SK-N-SH (cell line): Measurements from ENCODE around the gene DHPS. TPM values are rescaled to one million over a fixed set of nuclear protein-coding genes. Genes with fewer than 3 reads are reported as not detected.

ENCODE experiments used
- CTCF ChIA-PET: fragments of 300-600, 350-600 bp; formaldehyde crosslinking; extraction: SDS; loops from one replicate; lab custom pipeline; 2021; lab: Yijun Ruan, JAX
- POLR2A ChIA-PET: fragments of 350-600 bp; sonication (Branson Sonifier 250); formaldehyde crosslinking; extraction: SDS; loops from one replicate; lab custom pipeline; 2020; ENCODE audit warnings: antibody characterized with exemption, inconsistent platforms; lab: Yijun Ruan, JAX
- DNase-seq: peaks from one replicate; pipeline ENCODE4 v3.0.0; 2012
- H2AFZ ChIP-seq: fragments of 200-600 bp; sonication (generic); 2 replicates; pipeline ENCODE4 v1.8.1; 2016; ENCODE audit warnings: antibody characterized with exemption, mild to moderate bottlenecking, low read depth
- H3F3A ChIP-seq: fragments of 200-600 bp; sonication (generic); replicated peaks from 2 replicates; pipeline ENCODE3; 2016; ENCODE audit warnings: antibody characterized with exemption, mild to moderate bottlenecking; ENCODE audit not compliant: insufficient read depth
- H3K27ac ChIP-seq, 2 experiments: fragments of 200-500 bp in 1 of 2; fragments of 200-600 bp in 1 of 2; sonication (Bioruptor generic) in 1 of 2; sonication (generic), shearing (Covaris generic) in 1 of 2; 2 replicates each; pipeline versions ENCODE4 v1.5.1 to v1.6.1; 2014 to 2016; ENCODE audit warnings: low read depth in 2 of 2, inconsistent platforms in 1 of 2, low read length in 1 of 2, mild to moderate bottlenecking in 1 of 2, mixed read lengths in 1 of 2
- H3K27me3 ChIP-seq: fragments of 200-600 bp; sonication (generic), shearing (Covaris generic); 2 replicates; pipeline ENCODE4 v1.6.1; 2016; ENCODE audit warnings: mixed run types; ENCODE audit not compliant: insufficient read depth
- H3K36me3 ChIP-seq, 2 experiments: fragments of 200-500 bp in 1 of 2; fragments of 200-600 bp in 1 of 2; sonication (Bioruptor generic) in 1 of 2; sonication (generic) in 1 of 2; replicated peaks in 1 of 2; 2 replicates each; pipeline versions ENCODE3 to v1.5.1; 2014 to 2016; ENCODE audit warnings: low read length in 1 of 2, mild to moderate bottlenecking in 1 of 2; ENCODE audit not compliant: insufficient read depth in 2 of 2, control insufficient read depth in 1 of 2
- H3K4me1 ChIP-seq, 2 experiments: fragments of 200-500 bp in 1 of 2; fragments of 200-600 bp in 1 of 2; sonication (Bioruptor generic) in 1 of 2; sonication (generic), shearing (Covaris generic) in 1 of 2; 2 replicates each; pipeline versions ENCODE4 v1.5.1 to v1.6.1; 2014 to 2016; ENCODE audit warnings: low read depth in 1 of 2, low read length in 1 of 2, mixed run types in 1 of 2; ENCODE audit not compliant: insufficient read depth in 2 of 2, control insufficient read depth in 1 of 2
- H3K4me2 ChIP-seq: fragments of 200-600 bp; sonication (generic), shearing (Covaris generic); 2 replicates; pipeline ENCODE4 v1.6.1; 2017; ENCODE audit warnings: mixed run types
- H3K4me3 ChIP-seq, 2 experiments: fragments of 200-500 bp in 1 of 2; fragments of 200-600 bp in 1 of 2; sonication (Bioruptor generic) in 1 of 2; sonication (generic), shearing (Covaris generic) in 1 of 2; 2 replicates each; pipeline versions ENCODE4 v1.5.1 to v1.8.1; 2014 to 2016; ENCODE audit warnings: low read depth in 2 of 2, inconsistent platforms in 1 of 2, low read length in 1 of 2, mild to moderate bottlenecking in 1 of 2, mixed read lengths in 1 of 2, moderate library complexity in 1 of 2
- H3K79me2 ChIP-seq: fragments of 200-600 bp; sonication (generic); 2 replicates; pipeline ENCODE4 v1.8.1; 2017; ENCODE audit warnings: mild to moderate bottlenecking; ENCODE audit not compliant: insufficient read depth
- H3K9ac ChIP-seq: fragments of 200-600 bp; sonication (generic); 2 replicates; pipeline ENCODE4 v1.6.1; 2017; ENCODE audit warnings: mixed run types
- H3K9me2 ChIP-seq: fragments of 200-600 bp; sonication (generic); 2 replicates; pipeline ENCODE4 v1.6.1; 2017; ENCODE audit warnings: mixed run types
- H3K9me3 ChIP-seq: fragments of 200-600 bp; sonication (generic); 2 replicates; pipeline ENCODE4 v1.6.1; 2017; ENCODE audit warnings: mixed run types, mild to moderate bottlenecking, moderate library complexity
- H4K20me1 ChIP-seq: fragments of 200-600 bp; sonication (generic); 2 replicates; pipeline ENCODE4 v1.6.1; 2017; ENCODE audit warnings: mild to moderate bottlenecking, mixed run types; ENCODE audit not compliant: insufficient read depth
- CHD2 ChIP-seq: fragments of 150-350 bp; IDR thresholded peaks from 2 replicates; pipeline ENCODE4 v1.6.1; 2018; ENCODE audit warnings: low read length; ENCODE audit not compliant: partially characterized antibody
- EP300 ChIP-seq, 2 experiments: IDR thresholded peaks; 2 replicates each; pipeline versions ENCODE4 v1.4.0 to v1.6.1; 2012; ENCODE audit warnings: borderline replicate concordance in 1 of 2, low read depth in 1 of 2, low read length in 1 of 2
- FOSL2 ChIP-seq: IDR thresholded peaks from 2 replicates; pipeline ENCODE4 v1.4.0; 2012; ENCODE audit warnings: low read depth, mild to moderate bottlenecking, moderate library complexity, borderline replicate concordance
- FOXJ3 ChIP-seq: sonication (generic); formaldehyde crosslinking; IDR thresholded peaks from 2 replicates; pipeline ENCODE4 v1.5.1; 2020; ENCODE audit warnings: mild to moderate bottlenecking, missing genetic modification reagents
- NRF1 ChIP-seq: IDR thresholded peaks from 2 replicates; pipeline ENCODE4 v1.6.1; 2012; ENCODE audit warnings: low read depth, mild to moderate bottlenecking, low read length
- POLR2AphosphoS5 ChIP-seq: IDR thresholded peaks from 2 replicates; pipeline ENCODE4 v1.6.1; 2012; ENCODE audit warnings: low read depth, low read length
- RAD21 ChIP-seq: IDR thresholded peaks from 2 replicates; pipeline ENCODE4 v1.6.1; 2012; ENCODE audit warnings: mild to moderate bottlenecking, low read length
- RCOR1 ChIP-seq: fragments of 150-350 bp; IDR thresholded peaks from 2 replicates; pipeline ENCODE4 v1.6.1; 2017; ENCODE audit warnings: antibody characterized with exemption, low read length
- RFX5 ChIP-seq: IDR thresholded peaks from 2 replicates; pipeline ENCODE4 v1.6.1; 2012; ENCODE audit warnings: mild to moderate bottlenecking, improper control_type of control experiment, low read length
- SMC3 ChIP-seq: IDR thresholded peaks from 2 replicates; pipeline ENCODE4 v1.6.1; 2012; ENCODE audit warnings: low read depth, low read length, improper control_type of control experiment
- TAF1 ChIP-seq: IDR thresholded peaks from 2 replicates; pipeline ENCODE4 v1.6.1; 2012; ENCODE audit warnings: low read depth, mild to moderate bottlenecking, low read length, moderate library complexity, borderline replicate concordance
- TCF12 ChIP-seq: IDR thresholded peaks from 2 replicates; pipeline ENCODE4 v1.4.0; 2012
- YY1 ChIP-seq: IDR thresholded peaks from 2 replicates; pipeline ENCODE4 v1.4.0; 2012; ENCODE audit warnings: low read depth, mild to moderate bottlenecking
- WGBS: methylation state at CpG from one replicate; pipeline ENCODE4 v1.1.6; 2017; ENCODE audit warnings: low lambda C conversion rate; 5-methylcytosine and 5-hydroxymethylcytosine counted together
- polyA plus RNA-seq, 3 experiments: library from polyadenylated mRNA; depleted of rRNA; stranded (reverse); fragments of >200 nt; gene quantifications; 2 replicates each; pipeline ENCODE4 v1.2.3, GENCODE V29; 2012
- TF ChIP-seq, protein P1 (sequence below): IDR thresholded peaks from 2 replicates; pipeline ENCODE4 v1.4.0; 2012; ENCODE audit warnings: low read depth
- TF ChIP-seq, protein P2 (sequence below): fragments of 200-600 bp; sonication (generic); IDR thresholded peaks from 2 replicates; pipeline ENCODE4 v1.6.1; 2017; ENCODE audit warnings: antibody characterized with exemption, mild to moderate bottlenecking, moderate library complexity
- TF ChIP-seq, protein P3 (sequence below): fragments of 150-350 bp; IDR thresholded peaks from 2 replicates; pipeline ENCODE4 v1.6.1; 2016; ENCODE audit warnings: mild to moderate bottlenecking, low read depth, low read length
- TF ChIP-seq, protein P4 (sequence below): IDR thresholded peaks from 2 replicates; pipeline ENCODE4; 2012
- TF ChIP-seq, protein P5 (sequence below): IDR thresholded peaks from 2 replicates; pipeline ENCODE4 v1.4.0; 2012; ENCODE audit warnings: low read depth, borderline replicate concordance
- TF ChIP-seq, protein P6 (sequence below): IDR thresholded peaks from 2 replicates; pipeline ENCODE4 v1.4.0; 2012; ENCODE audit warnings: low read depth, borderline replicate concordance
- TF ChIP-seq, protein P7 (sequence below): fragments of 150-350 bp; IDR thresholded peaks from 2 replicates; pipeline ENCODE4 v1.6.1; 2017; ENCODE audit warnings: antibody characterized with exemption, low read length, low read depth, borderline replicate concordance
- TF ChIP-seq, protein P8 (sequence below): IDR thresholded peaks from 2 replicates; pipeline ENCODE4 v1.6.1; 2012; ENCODE audit warnings: mild to moderate bottlenecking, low read depth, low read length, moderate library complexity

Gene DHPS
- polyA plus RNA-seq, 1 of the 3 experiments (the other 2 are of a cell fraction) = 179 TPM

DNA sequence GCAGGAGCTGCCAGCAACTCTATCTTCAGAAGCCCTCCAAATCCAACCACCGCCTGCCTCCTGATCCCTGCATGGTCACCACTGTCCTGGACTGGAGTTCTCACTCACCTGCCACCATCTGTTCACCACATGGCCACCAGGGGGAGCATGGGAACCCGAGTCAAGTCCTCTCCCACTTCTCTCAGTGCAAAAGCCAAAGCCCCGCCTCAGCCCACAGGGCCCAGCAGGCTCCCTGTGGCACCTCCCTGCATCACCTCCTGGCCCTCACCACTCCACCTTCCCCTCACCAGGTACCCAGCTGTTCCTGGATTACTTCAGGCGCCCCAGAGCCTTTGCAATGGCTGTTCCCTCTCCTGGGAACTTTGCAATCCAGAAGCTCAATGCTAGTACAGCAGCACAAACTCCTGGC, 5.3 kb downstream of the DHPS start:
- ChIA-PET CTCF (interaction anchor here (0.6 to 2.2 kb wide), 19 partner anchors 8 to 617 kb away, joined by 3 to 11 read pairs (median 3); partner anchors contain the start of genes FBXW9, MAN2B1, WDR83 and ZNF490), POLR2A (interaction anchor here (1.4 kb wide), 1 partner anchor 10 kb away, joined by 6 read pairs; the partner anchor contains the start of genes MAN2B1 and WDR83)
- peaks cover 17% of the 10 kb centered on the region for H3F3A ChIP-seq
- H3K36me3 ChIP-seq = peaks cover 46% of the 10 kb centered on the region in 2 experiments
- H3K4me2 ChIP-seq = no peak overlapping the region
- 7% methylated on average over 2 of the region's 4 CpGs for WGBS
- TF ChIP-seq YY1 = no peak
- TF ChIP-seq, protein P1, sequence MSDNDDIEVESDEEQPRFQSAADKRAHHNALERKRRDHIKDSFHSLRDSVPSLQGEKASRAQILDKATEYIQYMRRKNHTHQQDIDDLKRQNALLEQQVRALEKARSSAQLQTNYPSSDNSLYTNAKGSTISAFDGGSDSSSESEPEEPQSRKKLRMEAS = peak; percentile 44; the same call in 1 of the 2 replicates
- TF ChIP-seq TCF12 = no peak
- TF ChIP-seq, protein P2, sequence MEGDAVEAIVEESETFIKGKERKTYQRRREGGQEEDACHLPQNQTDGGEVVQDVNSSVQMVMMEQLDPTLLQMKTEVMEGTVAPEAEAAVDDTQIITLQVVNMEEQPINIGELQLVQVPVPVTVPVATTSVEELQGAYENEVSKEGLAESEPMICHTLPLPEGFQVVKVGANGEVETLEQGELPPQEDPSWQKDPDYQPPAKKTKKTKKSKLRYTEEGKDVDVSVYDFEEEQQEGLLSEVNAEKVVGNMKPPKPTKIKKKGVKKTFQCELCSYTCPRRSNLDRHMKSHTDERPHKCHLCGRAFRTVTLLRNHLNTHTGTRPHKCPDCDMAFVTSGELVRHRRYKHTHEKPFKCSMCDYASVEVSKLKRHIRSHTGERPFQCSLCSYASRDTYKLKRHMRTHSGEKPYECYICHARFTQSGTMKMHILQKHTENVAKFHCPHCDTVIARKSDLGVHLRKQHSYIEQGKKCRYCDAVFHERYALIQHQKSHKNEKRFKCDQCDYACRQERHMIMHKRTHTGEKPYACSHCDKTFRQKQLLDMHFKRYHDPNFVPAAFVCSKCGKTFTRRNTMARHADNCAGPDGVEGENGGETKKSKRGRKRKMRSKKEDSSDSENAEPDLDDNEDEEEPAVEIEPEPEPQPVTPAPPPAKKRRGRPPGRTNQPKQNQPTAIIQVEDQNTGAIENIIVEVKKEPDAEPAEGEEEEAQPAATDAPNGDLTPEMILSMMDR = peak; percentile 83
- no peak for TF ChIP-seq NRF1
- no peak; the same call in 1 of the 2 replicates for TF ChIP-seq POLR2AphosphoS5
- TF ChIP-seq, protein P3, sequence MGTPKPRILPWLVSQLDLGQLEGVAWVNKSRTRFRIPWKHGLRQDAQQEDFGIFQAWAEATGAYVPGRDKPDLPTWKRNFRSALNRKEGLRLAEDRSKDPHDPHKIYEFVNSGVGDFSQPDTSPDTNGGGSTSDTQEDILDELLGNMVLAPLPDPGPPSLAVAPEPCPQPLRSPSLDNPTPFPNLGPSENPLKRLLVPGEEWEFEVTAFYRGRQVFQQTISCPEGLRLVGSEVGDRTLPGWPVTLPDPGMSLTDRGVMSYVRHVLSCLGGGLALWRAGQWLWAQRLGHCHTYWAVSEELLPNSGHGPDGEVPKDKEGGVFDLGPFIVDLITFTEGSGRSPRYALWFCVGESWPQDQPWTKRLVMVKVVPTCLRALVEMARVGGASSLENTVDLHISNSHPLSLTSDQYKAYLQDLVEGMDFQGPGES = no peak
- TF ChIP-seq RFX5 = no peak
- no peak for TF ChIP-seq EP300 (IDR thresholded peaks at IDR 0.05; ENCODE audit: borderline replicate concordance in 1 of 2, low read depth in 1 of 2, low read length in 1 of 2)
- TF ChIP-seq RAD21 = peak; percentile 46
- no peak for TF ChIP-seq RCOR1
- TF ChIP-seq, protein P4, sequence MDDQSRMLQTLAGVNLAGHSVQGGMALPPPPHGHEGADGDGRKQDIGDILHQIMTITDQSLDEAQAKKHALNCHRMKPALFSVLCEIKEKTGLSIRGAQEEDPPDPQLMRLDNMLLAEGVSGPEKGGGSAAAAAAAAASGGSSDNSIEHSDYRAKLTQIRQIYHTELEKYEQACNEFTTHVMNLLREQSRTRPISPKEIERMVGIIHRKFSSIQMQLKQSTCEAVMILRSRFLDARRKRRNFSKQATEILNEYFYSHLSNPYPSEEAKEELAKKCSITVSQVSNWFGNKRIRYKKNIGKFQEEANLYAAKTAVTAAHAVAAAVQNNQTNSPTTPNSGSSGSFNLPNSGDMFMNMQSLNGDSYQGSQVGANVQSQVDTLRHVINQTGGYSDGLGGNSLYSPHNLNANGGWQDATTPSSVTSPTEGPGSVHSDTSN = no peak
- TF ChIP-seq, protein P5, sequence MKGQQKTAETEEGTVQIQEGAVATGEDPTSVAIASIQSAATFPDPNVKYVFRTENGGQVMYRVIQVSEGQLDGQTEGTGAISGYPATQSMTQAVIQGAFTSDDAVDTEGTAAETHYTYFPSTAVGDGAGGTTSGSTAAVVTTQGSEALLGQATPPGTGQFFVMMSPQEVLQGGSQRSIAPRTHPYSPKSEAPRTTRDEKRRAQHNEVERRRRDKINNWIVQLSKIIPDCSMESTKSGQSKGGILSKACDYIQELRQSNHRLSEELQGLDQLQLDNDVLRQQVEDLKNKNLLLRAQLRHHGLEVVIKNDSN = no peak
- no peak for TF ChIP-seq FOXJ3
- TF ChIP-seq, protein P6, sequence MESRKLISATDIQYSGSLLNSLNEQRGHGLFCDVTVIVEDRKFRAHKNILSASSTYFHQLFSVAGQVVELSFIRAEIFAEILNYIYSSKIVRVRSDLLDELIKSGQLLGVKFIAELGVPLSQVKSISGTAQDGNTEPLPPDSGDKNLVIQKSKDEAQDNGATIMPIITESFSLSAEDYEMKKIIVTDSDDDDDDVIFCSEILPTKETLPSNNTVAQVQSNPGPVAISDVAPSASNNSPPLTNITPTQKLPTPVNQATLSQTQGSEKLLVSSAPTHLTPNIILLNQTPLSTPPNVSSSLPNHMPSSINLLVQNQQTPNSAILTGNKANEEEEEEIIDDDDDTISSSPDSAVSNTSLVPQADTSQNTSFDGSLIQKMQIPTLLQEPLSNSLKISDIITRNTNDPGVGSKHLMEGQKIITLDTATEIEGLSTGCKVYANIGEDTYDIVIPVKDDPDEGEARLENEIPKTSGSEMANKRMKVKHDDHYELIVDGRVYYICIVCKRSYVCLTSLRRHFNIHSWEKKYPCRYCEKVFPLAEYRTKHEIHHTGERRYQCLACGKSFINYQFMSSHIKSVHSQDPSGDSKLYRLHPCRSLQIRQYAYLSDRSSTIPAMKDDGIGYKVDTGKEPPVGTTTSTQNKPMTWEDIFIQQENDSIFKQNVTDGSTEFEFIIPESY = no peak
- TF ChIP-seq, protein P7, sequence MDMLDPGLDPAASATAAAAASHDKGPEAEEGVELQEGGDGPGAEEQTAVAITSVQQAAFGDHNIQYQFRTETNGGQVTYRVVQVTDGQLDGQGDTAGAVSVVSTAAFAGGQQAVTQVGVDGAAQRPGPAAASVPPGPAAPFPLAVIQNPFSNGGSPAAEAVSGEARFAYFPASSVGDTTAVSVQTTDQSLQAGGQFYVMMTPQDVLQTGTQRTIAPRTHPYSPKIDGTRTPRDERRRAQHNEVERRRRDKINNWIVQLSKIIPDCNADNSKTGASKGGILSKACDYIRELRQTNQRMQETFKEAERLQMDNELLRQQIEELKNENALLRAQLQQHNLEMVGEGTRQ = no peak
- no peak for TF ChIP-seq CHD2
- peak; percentile 42; the same call in 1 of the 2 replicates for TF ChIP-seq SMC3
- TF ChIP-seq, protein P8, sequence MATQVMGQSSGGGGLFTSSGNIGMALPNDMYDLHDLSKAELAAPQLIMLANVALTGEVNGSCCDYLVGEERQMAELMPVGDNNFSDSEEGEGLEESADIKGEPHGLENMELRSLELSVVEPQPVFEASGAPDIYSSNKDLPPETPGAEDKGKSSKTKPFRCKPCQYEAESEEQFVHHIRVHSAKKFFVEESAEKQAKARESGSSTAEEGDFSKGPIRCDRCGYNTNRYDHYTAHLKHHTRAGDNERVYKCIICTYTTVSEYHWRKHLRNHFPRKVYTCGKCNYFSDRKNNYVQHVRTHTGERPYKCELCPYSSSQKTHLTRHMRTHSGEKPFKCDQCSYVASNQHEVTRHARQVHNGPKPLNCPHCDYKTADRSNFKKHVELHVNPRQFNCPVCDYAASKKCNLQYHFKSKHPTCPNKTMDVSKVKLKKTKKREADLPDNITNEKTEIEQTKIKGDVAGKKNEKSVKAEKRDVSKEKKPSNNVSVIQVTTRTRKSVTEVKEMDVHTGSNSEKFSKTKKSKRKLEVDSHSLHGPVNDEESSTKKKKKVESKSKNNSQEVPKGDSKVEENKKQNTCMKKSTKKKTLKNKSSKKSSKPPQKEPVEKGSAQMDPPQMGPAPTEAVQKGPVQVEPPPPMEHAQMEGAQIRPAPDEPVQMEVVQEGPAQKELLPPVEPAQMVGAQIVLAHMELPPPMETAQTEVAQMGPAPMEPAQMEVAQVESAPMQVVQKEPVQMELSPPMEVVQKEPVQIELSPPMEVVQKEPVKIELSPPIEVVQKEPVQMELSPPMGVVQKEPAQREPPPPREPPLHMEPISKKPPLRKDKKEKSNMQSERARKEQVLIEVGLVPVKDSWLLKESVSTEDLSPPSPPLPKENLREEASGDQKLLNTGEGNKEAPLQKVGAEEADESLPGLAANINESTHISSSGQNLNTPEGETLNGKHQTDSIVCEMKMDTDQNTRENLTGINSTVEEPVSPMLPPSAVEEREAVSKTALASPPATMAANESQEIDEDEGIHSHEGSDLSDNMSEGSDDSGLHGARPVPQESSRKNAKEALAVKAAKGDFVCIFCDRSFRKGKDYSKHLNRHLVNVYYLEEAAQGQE = no peak
- no peak for TF ChIP-seq TAF1
- no peak for TF ChIP-seq FOSL2
- no peaks in the 10 kb centered on the region for H3K9me2 ChIP-seq
- peak; percentile 87 for DNase-seq
- H3K27me3 ChIP-seq = no peaks in the 10 kb centered on the region
- H3K9ac ChIP-seq = no peak overlapping the region
- H3K79me2 ChIP-seq = peaks cover 35% of the 10 kb centered on the region; the same call in 1 of the 2 replicates
- H2AFZ ChIP-seq = no peak overlapping the region
- peaks cover 12% of the 10 kb centered on the region for H4K20me1 ChIP-seq
- peaks cover 0 to 4% of the 10 kb centered on the region in 2 experiments; a peak in 1 of 4 replicates for H3K4me1 ChIP-seq
- H3K27ac ChIP-seq = no peak overlapping the region; a peak in 1 of 4 replicates
- H3K4me3 ChIP-seq = peak overlapping the region in 1 of 2 experiments; percentile 20; a peak in 1 of 4 replicates
- H3K9me3 ChIP-seq = no peaks in the 10 kb centered on the region
